Left renal cortex interstitium (tissue), 4 donors: ENCODE measurements around the gene PEX5. TPM values are rescaled to one million over a fixed set of nuclear protein-coding genes. Genes with fewer than 3 reads are reported as not detected.
"Not testable (repeated sequence)": the region's sequence is repeated elsewhere in the genome, so short reads cannot be mapped to it uniquely, and the experiment has no call there.

Source experiments
- DNase-seq, 4 donors: peaks; one replicate each; pipeline ENCODE4 v3.0.0-alpha.2; 2013; ENCODE audit warnings: low read depth in 4 of 4, low spot score in 2 of 4, missing footprints in 1 of 4
- polyA plus RNA-seq, 4 donors: library from polyadenylated mRNA; unstranded; fragments of 120-200 nt; gene quantifications; one replicate each; pipeline ENCODE4 v1.2.1, GENCODE V29; 2013; ENCODE audit not compliant: insufficient read length in 4 of 4

PEX5 gene
- polyA plus RNA-seq, 4 donors, result 41.6 to 51.6 (median 48.7) TPM

- DNase-seq, result no peak
Measured at GRCh38 chr12:7158781-7159609, 30.5 kb upstream of the PEX5 start.

DNA sequence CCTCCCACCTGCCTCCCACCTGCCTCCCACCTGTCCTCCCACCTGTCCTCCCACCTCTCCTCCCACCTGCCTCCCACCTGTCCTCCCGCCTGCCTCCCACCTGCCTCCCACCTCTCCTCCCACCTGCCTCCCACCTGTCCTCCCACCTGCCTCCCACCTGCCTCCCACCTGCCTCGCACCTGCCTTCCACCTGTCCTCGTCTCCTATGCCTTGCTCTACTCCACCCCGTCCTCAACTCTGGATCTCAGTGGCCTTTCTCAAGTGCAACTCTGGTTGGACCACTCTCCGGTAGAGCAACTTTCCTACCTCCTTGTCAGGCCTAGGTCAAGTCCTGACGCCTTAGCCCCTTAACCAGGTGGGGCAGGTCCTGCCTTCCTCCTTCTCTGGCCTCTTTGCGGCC is 29.3 kb upstream of the PEX5 start:
- DNase-seq, result no peak

- DNase-seq, result no peak
Measured at GRCh38 chr12:7161327-7161726, 28.2 kb upstream of the PEX5 start.

DNA sequence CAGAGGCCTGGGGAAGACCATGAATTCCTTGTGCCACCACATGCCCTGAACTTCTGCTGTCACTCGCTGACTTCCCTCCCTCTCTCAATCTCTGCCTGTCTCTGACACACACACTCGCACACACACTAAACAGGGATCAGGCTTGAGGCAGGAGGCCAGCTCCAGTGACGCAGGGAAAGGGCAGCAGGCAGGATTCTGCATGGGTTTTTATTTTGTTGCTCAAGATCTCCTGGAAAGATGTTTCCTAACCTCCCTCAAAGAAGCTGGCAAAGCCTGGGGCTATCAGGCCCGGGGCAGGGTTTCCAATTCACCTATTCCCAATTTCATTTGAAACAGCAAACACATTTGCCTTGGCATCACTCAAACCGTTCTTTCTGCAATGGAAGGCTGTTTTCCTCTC is 27.7 kb upstream of the PEX5 start:
- DNase-seq, result no peak

DNA sequence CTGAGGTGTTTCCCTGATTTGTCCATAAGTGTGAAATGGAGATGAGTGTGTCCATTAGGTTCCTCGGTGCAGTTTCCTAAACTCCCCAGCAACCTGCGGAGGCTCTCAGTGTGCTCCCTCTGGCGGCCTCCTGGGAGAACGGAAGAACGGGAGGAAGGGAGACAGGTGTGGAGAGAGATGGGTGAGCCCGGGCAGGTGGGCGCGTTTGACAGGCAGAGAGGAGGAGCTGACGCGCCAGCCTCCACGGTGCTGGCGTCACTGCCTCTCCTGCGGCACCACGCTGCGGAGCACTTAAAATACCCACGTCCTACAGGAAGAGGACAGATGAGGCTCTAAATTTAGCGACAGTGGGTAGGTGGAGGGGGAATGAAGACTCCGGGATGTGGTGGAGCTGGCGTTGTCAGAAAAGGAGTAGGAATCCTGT is 26.8 kb upstream of the PEX5 start:
- DNase-seq, result peak in 2 of 4 donors; percentile 8 to 38

DNA sequence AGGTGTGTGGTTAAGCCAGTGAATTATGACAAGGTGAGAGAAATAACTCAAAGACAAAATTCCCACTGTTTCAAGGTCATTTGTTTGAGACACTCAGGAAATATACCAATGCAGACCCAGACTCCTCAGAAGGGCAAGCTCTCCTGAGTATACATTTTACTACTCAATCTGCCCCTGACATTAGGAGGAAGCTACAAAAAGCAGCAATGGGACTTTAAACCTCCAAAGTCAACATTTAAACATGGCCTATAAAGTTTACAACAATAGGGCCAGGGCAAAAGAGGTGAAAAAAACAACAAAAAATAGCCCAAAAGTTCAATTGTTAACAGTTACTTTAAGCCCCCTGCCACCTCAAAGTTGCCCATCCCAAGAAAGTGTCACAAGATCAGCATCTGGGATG is 19.5 kb upstream of the PEX5 start:
- DNase-seq, result no peak

DNA sequence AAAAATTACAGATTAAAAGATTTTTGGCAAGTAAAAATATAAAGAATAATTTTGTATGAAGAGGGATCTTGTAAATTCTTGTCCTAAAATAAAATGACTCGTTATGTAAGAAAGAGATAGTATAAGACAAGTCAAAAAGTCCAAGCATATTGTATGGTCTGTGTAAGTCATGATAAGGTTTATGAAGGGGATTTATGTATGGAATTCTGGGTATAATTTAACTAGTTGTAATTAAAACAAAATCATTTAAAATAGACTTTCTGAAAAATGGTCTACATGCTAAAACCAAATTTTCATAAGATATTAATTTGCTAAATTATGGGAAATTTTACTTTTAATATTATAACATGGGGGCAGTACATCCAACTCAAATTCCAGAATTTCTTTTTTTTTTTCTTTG is 17.6 kb upstream of the PEX5 start:
- no peak for DNase-seq

DNA sequence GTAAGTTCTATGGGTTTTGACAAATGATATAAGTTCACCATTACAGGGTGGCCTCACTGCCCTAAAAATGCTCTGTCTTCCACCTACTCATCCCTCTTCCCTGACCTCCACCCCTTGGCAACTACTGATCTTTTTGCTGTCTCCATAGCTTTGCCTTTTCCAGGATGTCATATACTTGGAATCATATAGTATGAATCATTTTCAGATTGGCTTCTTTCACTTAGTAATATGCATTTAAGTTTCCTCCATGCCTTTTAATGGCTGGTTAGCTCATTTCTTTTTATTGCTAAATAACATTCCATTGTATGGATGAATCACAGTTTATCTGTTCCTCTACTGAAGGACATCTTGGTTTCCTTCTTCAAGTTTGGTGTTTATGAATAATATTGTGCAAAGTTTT is 14.0 kb upstream of the PEX5 start:
- no peak for DNase-seq

DNA sequence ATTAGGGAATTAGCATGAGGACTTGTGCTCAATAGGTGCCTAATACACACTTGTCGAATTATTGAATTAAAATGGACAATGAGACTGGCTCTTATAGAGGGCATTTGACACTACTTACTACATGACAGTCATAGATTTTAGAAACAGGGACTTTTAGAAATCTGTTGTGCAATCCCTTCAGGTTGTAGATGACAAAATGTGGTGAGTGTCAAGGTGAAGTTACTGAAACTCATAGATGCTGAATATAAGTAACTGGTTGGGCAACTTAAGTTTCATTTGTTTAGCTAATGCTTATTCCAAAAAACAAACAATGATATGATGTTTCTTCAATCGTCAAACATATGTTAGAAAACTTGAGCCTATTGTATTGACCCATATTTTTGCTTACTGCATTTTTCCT is 12.9 kb upstream of the PEX5 start:
- no peak for DNase-seq

DNA sequence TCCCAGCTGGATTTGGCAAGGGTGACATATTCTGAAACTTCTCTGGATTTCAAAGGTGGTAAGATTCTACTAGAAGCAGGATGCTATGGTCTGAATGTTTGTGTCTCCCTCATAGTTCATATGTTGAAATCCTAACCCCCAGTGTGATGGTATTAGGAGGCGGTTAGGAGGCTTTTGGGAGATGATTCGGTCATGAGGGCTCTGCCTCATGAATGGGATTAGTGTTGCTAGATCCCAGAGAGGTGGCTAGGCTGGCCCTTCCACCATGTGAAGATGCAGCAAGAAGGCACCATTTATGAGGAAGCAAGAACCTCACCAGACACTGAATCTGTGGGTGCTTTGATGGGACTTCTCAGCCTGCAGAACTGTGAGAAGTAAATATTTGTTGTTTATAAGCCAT is 11.0 kb upstream of the PEX5 start:
- no peak for DNase-seq

DNA sequence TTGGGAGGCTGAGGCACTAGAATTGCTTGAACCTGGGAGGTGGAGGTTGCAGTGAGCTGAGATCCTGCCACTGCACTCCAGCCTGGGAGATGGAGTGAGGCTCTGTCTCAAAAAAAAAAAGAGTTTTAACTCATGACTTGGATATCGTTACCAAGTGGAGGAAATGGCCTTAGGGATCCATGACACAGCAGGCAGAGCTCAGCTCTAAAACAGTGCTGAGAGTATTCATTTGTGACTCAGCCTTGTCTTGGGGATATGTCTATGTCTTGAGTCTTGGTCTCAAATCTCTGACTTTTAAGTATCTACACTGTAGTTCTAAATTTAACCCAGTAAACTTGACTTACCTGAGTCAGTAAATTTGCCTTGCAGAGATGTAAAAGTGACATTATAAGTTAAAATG is 8.8 kb upstream of the PEX5 start:
- no peak for DNase-seq

GRCh38 chr12:7186058-7186457 is 3.4 kb upstream of the PEX5 start:
- DNase-seq, result not testable (repeated sequence)

- DNase-seq, result peak in 3 of 4 donors; percentile 22 to 29 (median 27)
Measured at GRCh38 chr12:7188562-7189397, 706 bp upstream of the PEX5 start.

GRCh38 chr12:7190268-7191055 is 976 bp downstream of the PEX5 start:
- peak in 1 of 4 donors; percentile 7 for DNase-seq

DNA sequence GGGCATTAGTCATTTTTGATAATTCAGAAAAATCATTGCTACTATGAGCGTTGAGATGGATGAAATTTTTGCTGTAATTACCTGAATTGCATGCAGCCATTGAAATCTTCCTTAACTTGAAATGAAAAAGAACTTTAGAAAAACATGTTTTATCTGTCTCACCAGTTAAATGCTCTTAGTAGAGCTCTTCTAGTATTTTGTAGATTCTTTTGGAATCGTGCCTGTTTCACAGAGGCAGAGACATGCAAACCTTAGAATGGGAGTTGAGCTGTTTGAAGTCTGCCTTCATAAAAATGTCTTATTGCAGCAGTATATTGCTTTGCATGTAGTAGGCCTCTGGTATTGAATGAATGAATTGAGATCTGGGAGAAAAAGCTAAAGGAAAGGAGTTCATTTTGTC is 4.2 kb downstream of the PEX5 start:
- no peak for DNase-seq

GRCh38 chr12:7197841-7198240 is 8.4 kb downstream of the PEX5 start:
- DNase-seq, result no peak

GRCh38 chr12:7203109-7203508 is 13.6 kb downstream of the PEX5 start:
- DNase-seq, result no peak

DNA sequence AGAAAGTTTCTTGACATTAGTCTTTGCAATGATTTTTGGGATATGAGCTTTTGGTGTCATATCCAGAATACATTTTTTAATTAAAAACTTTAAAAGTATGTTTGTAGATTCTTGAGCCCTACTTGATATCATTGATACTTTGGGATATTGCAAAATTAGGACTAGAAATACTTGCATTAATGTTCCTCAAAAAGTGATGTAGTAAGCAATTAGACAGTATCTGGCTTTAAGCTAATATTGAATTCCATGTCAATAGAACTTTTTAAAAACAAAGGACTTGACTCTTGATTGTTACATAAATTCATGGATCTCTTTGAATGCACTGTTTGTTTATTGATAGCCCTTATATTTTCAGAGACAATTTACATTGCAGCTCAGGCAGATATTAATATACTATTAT is 15.6 kb downstream of the PEX5 start:
- DNase-seq, result no peak

DNA sequence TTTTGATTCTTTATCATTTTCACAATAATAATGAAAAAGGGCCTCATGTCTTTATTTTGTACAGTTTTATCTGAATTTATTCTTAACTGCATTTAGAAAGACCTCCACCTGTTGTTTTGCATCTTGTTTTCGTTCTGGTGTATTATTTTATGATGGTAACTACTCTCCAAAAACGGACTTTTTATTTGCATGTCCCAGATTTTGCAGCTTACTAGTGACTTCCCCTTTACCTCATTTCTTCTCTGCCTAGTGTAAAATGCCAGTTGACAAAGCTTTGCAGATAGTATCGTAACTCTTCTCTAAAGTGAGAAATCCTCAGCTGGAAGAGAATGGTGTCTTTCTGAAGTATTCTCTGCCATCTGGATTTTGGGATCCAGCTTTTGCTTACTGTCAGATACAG is 17.2 kb downstream of the PEX5 start:
- no peak for DNase-seq

GRCh38 chr12:7207866-7208625 is 18.6 kb downstream of the PEX5 start:
- no peak for DNase-seq
